HEK293 (cell line): ENCODE data around the gene IBA57.

Source experiments
- CTCF ChIA-PET: fragments of 350-600 bp; formaldehyde crosslinking; extraction: SDS; loops from one replicate; lab custom pipeline; 2021; ENCODE audit warnings: antibody characterized with exemption; lab: Yijun Ruan, JAX
- POLR2A ChIA-PET: fragments of 300-600 bp; formaldehyde crosslinking; extraction: SDS; loops from one replicate; lab custom pipeline; 2020; ENCODE audit warnings: antibody characterized with exemption, inconsistent platforms; lab: Yijun Ruan, JAX
- H3K27ac ChIP-seq: fragments of 200-500 bp; sonication (Bioruptor generic); 2 replicates; pipeline ENCODE4 v1.5.1; 2014; ENCODE audit warnings: low read depth, low read length, control low read depth, inconsistent platforms; ENCODE audit errors: extremely low read depth
- H3K36me3 ChIP-seq, 2 experiments: fragments of 200-500 bp in 1 of 2; sonication (Bioruptor generic) in 1 of 2; 1 replicate in 1 of 2; 2 replicates in 1 of 2; pipeline ENCODE4 v1.5.1; 2014 to 2017; ENCODE audit warnings: inconsistent platforms in 2 of 2, low read length in 2 of 2; ENCODE audit not compliant: control insufficient read depth in 2 of 2, insufficient read depth in 1 of 2
- H3K4me1 ChIP-seq: fragments of 200-500 bp; sonication (Bioruptor generic); 2 replicates; pipeline ENCODE4 v1.5.1; 2014; ENCODE audit warnings: mild to moderate bottlenecking, low read length, inconsistent platforms; ENCODE audit not compliant: control insufficient read depth, insufficient read depth
- H3K4me3 ChIP-seq: 2 replicates; pipeline ENCODE4 v1.5.1; 2011; ENCODE audit warnings: low read depth, mild to moderate bottlenecking, control low read depth, low read length, moderate library complexity
- H3K9me3 ChIP-seq: fragments of 200-500 bp; sonication (Bioruptor generic); 2 replicates; pipeline ENCODE4 v1.5.1; 2014; ENCODE audit warnings: low read depth, low read length, inconsistent platforms; ENCODE audit not compliant: control insufficient read depth, insufficient read depth
- GLIS1 ChIP-seq: fragments of 450-650 bp; formaldehyde crosslinking; IDR thresholded peaks from 2 replicates; pipeline ENCODE4 v1.5.1; 2016; ENCODE audit warnings: missing biosample characterization, missing genetic modification characterization
- KLF10 ChIP-seq: fragments of 450-650 bp; IDR thresholded peaks from 2 replicates; pipeline ENCODE4 v1.5.1; 2018; ENCODE audit warnings: missing biosample characterization, mild to moderate bottlenecking, missing genetic modification characterization
- MZF1 ChIP-seq: fragments of 450-650 bp; formaldehyde crosslinking; IDR thresholded peaks from 2 replicates; pipeline ENCODE4 v1.5.1; 2017; ENCODE audit warnings: missing biosample characterization, missing genetic modification characterization, borderline replicate concordance
- ZBTB48 ChIP-seq: fragments of 450-650 bp; formaldehyde crosslinking; IDR thresholded peaks from 2 replicates; pipeline ENCODE4 v1.5.1; 2016; ENCODE audit warnings: missing biosample characterization, missing genetic modification characterization
- ZFHX2 ChIP-seq: fragments of 450-650 bp; formaldehyde crosslinking; conservative IDR thresholded peaks from 2 replicates; pipeline ENCODE4 v1.5.1; 2016; ENCODE audit warnings: missing biosample characterization, missing genetic modification characterization
- ZFP69B ChIP-seq: fragments of 450-650 bp; formaldehyde crosslinking; IDR thresholded peaks from 2 replicates; pipeline ENCODE4 v1.5.1; 2016; ENCODE audit warnings: missing biosample characterization, missing genetic modification characterization
- ZIC2 ChIP-seq: fragments of 450-650 bp; formaldehyde crosslinking; IDR thresholded peaks from 2 replicates; pipeline ENCODE4 v1.5.1; 2016; ENCODE audit warnings: missing biosample characterization, missing genetic modification characterization
- ZNF155 ChIP-seq: fragments of 450-650 bp; formaldehyde crosslinking; IDR thresholded peaks from 2 replicates; pipeline ENCODE4 v1.5.1; 2016; ENCODE audit warnings: missing biosample characterization, missing genetic modification characterization
- ZNF416 ChIP-seq: fragments of 450-650 bp; formaldehyde crosslinking; IDR thresholded peaks from 2 replicates; pipeline ENCODE4 v1.5.1; 2016; ENCODE audit warnings: missing biosample characterization, missing genetic modification characterization
- ZNF549 ChIP-seq: fragments of 450-650 bp; IDR thresholded peaks from 2 replicates; pipeline ENCODE4 v1.5.1; 2018; ENCODE audit warnings: missing biosample characterization, missing genetic modification characterization, mild to moderate bottlenecking, inconsistent platforms, moderate library complexity
- TF ChIP-seq, protein P1 (sequence below): fragments of 450-650 bp; formaldehyde crosslinking; IDR thresholded peaks from 2 replicates; pipeline ENCODE4 v1.5.1; 2017; ENCODE audit warnings: missing biosample characterization, missing genetic modification characterization
- TF ChIP-seq, protein P2 (sequence below): fragments of 450-650 bp; formaldehyde crosslinking; IDR thresholded peaks from 2 replicates; pipeline ENCODE4 v1.5.1; 2016; ENCODE audit warnings: missing biosample characterization, missing genetic modification characterization
- TF ChIP-seq, protein P3 (sequence below): fragments of 450-650 bp; formaldehyde crosslinking; IDR thresholded peaks from 2 replicates; pipeline ENCODE4 v1.5.1; 2016; ENCODE audit warnings: missing biosample characterization, missing genetic modification characterization, low read depth

The IBA57 gene

DNA sequence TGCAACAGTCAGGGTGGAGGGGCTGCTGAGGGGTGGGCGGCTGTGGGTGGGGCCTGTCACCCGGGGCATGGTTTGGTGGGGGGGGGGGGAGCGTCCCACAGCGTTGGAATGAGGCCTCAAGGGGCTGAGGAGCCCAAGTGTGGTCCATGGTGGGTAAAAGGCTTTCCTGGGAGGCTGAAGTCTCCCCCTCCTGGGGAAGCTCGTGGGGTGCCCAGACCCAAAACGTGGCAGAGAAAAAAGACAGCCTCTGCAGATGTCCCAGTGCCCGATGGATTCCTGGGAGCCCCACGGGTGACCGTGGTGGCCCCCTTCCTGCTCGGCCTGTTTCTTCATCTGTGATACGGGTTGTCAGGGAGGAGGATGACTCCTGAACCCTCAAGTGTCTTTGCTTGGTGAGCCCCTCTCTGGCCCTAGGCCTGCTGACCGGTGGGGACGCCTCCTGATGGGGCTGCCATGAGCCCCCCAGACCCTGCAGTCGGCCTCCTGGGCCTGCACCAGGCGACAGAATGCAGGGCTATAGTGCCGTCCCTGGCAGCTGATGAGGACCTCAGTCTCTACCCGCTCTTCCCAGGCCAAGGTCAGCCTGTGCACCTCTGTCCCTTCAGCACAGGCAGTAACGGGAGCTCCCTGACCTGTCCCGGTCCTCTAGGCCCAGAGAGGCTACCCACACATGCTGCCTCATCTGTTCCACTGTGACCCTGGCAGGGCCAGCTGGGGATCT lies 43.4 kb downstream of the IBA57 start:
- POLR2A ChIA-PET = no interaction called here
- no peak overlapping the region for H3K4me3 ChIP-seq
- CTCF ChIA-PET = no interaction called here
- H3K9me3 ChIP-seq = no peaks in the 10 kb centered on the region
- TF ChIP-seq KLF10 (tag by site-specific recombination) (no peak), ZNF155 (tag by site-specific recombination) (no peak)
- H3K27ac ChIP-seq = no peak overlapping the region
- H3K36me3 ChIP-seq = no peaks in the 10 kb centered on the region
- no peaks in the 10 kb centered on the region; the same call in 1 of the 2 replicates for H3K4me1 ChIP-seq

DNA sequence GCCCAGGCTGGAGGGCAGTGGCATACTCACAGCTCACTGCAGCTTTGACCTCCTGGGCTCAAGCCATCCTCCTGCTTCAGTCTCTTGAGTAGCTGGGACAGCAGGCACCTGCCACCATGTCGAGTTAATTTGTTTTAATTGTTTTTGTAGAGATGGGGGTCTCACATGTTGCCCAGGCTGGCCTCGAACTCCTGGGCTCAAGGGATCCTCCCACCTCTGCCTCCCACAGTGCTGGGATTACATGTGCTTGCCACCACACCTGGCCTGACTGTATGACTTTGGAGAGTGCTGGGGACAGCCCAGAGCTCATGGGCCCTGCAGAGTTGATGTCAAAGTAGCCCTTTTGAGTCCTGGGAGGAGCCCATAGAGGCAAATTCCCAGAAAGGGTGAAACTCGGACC lies 44.1 kb downstream of the IBA57 start:
- H3K36me3 ChIP-seq = no peaks in the 10 kb centered on the region
- H3K27ac ChIP-seq = no peak overlapping the region
- CTCF ChIA-PET = no interaction called here
- H3K9me3 ChIP-seq = no peaks in the 10 kb centered on the region
- peak; percentile 80 for TF ChIP-seq ZIC2 (tag by site-specific recombination)
- peak; percentile 34; the same call in 1 of the 2 replicates for TF ChIP-seq GLIS1 (tag by site-specific recombination)
- 0 out of 2 replicates have a peak, but pooled peaks have one; percentile 23 for TF ChIP-seq ZFHX2 (tag by site-specific recombination)
- TF ChIP-seq, protein P1, sequence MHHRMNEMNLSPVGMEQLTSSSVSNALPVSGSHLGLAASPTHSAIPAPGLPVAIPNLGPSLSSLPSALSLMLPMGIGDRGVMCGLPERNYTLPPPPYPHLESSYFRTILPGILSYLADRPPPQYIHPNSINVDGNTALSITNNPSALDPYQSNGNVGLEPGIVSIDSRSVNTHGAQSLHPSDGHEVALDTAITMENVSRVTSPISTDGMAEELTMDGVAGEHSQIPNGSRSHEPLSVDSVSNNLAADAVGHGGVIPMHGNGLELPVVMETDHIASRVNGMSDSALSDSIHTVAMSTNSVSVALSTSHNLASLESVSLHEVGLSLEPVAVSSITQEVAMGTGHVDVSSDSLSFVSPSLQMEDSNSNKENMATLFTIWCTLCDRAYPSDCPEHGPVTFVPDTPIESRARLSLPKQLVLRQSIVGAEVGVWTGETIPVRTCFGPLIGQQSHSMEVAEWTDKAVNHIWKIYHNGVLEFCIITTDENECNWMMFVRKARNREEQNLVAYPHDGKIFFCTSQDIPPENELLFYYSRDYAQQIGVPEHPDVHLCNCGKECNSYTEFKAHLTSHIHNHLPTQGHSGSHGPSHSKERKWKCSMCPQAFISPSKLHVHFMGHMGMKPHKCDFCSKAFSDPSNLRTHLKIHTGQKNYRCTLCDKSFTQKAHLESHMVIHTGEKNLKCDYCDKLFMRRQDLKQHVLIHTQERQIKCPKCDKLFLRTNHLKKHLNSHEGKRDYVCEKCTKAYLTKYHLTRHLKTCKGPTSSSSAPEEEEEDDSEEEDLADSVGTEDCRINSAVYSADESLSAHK = no peak
- H3K4me1 ChIP-seq = no peaks in the 10 kb centered on the region; the same call in 1 of the 2 replicates
- no peak overlapping the region for H3K4me3 ChIP-seq
- POLR2A ChIA-PET = no interaction called here

DNA sequence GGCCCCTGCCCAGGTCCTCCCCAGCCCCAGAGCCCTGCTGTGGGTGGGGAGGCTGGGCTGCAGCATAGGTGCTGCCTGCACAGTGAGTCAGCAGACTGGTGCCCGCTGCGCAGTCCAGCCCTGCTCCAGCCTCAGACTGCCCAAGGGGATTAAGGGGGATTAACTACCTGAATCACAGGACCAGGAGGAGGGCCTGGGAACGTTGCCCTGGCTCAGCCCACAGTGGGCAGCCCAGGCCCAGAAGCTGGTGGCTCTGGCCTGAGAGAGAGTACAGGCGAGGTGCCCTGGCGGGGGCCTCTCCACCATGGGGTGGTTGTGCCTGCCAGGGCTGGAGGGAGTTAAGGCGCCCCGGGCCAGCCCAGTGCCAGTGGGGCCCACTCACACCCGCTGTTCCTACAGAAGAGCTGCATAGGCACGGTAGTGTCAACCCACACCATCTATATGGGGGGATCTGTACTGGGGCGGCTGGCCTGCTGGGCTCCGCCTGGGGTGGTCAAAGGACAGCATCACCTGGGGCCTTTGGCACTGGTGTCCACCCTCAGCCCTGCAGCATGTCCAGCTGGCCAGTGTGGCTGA lies 44.6 kb downstream of the IBA57 start:
- H3K9me3 ChIP-seq = no peaks in the 10 kb centered on the region
- H3K36me3 ChIP-seq = no peaks in the 10 kb centered on the region
- TF ChIP-seq ZBTB48 (tag by site-specific recombination) = no peak
- TF ChIP-seq, protein P2, sequence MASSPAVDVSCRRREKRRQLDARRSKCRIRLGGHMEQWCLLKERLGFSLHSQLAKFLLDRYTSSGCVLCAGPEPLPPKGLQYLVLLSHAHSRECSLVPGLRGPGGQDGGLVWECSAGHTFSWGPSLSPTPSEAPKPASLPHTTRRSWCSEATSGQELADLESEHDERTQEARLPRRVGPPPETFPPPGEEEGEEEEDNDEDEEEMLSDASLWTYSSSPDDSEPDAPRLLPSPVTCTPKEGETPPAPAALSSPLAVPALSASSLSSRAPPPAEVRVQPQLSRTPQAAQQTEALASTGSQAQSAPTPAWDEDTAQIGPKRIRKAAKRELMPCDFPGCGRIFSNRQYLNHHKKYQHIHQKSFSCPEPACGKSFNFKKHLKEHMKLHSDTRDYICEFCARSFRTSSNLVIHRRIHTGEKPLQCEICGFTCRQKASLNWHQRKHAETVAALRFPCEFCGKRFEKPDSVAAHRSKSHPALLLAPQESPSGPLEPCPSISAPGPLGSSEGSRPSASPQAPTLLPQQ (tag by site-specific recombination) = peak; percentile 60; the same call in 1 of the 2 replicates
- 0 out of 2 replicates have a peak, but pooled peaks have one; percentile 41 for TF ChIP-seq ZFP69B (tag by site-specific recombination)
- TF ChIP-seq MZF1 = no peak
- no peak for TF ChIP-seq ZNF416 (tag by site-specific recombination)
- TF ChIP-seq, protein P3, sequence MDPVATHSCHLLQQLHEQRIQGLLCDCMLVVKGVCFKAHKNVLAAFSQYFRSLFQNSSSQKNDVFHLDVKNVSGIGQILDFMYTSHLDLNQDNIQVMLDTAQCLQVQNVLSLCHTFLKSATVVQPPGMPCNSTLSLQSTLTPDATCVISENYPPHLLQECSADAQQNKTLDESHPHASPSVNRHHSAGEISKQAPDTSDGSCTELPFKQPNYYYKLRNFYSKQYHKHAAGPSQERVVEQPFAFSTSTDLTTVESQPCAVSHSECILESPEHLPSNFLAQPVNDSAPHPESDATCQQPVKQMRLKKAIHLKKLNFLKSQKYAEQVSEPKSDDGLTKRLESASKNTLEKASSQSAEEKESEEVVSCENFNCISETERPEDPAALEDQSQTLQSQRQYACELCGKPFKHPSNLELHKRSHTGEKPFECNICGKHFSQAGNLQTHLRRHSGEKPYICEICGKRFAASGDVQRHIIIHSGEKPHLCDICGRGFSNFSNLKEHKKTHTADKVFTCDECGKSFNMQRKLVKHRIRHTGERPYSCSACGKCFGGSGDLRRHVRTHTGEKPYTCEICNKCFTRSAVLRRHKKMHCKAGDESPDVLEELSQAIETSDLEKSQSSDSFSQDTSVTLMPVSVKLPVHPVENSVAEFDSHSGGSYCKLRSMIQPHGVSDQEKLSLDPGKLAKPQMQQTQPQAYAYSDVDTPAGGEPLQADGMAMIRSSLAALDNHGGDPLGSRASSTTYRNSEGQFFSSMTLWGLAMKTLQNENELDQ (tag by site-specific recombination) = no peak
- TF ChIP-seq ZNF549 (tag by site-specific recombination) = no peak
- CTCF ChIA-PET = no interaction called here
- no peak overlapping the region for H3K27ac ChIP-seq
- no peak overlapping the region for H3K4me3 ChIP-seq
- POLR2A ChIA-PET = no interaction called here
- no peaks in the 10 kb centered on the region; the same call in 1 of the 2 replicates for H3K4me1 ChIP-seq
